ENCODE measurements around the gene NEDD8.

NEDD8 gene

DNA sequence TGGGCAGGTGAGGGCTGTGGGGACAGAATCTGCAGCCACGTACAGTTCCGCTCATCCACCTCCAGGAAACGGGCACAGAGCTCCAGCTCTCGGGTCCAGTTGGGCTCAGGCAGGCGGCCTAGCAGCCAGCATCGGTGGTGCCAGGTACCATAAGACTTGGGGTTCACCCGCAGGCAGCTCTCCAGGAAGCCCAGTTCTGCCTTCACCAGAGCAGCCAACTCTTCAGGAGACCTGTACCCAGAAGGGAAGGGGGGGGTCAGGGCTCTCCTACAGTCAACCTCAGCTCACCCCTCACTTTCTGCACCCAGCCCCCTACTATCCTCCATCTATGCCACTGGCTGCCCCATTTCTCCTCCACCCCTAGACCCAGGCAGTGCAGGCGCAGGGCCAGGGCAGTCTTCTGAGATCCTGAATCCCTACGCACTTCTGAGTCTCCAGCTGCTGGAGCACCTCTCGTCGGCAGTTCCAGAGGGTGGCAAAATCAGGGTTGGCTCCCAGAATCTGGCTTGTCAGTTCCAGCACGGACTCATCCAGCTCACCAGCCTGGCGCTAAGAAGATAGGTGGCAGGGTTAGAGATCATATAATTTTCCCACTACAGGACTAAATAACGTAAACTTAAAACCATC is 37.9 kb upstream of the NEDD8 start:
- H3K4me3 ChIP-seq (ENCODE audit: low read length), result no peak overlapping the region
- TF ChIP-seq ZNF274 (IDR thresholded peaks at IDR 0.05; ENCODE audit: low read depth, low read length), result no peak

DNA sequence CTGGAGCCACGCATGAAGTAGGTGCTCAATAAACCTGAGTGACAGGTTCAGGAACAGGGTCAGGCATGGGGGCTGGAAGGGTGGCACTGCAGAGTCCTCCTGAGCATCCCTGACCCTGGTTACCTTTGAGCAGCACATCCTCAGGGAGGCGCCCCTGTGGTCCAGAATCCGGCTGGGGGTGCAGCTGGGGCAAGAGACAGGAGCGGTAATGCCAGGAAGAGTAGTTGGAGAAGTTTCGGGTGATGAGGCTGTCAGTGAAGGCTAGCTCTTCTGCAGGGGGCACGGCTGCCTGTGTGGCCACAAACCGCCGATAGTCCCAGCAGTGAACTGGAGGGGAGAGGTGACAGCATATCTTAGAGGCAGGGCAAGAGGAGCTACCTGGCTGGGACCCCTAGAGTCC is 37.2 kb upstream of the NEDD8 start:
- no peak overlapping the region for H3K4me3 ChIP-seq (ENCODE audit: low read length)
- no peak for TF ChIP-seq ZNF274 (IDR thresholded peaks at IDR 0.05; ENCODE audit: low read depth, low read length)

DNA sequence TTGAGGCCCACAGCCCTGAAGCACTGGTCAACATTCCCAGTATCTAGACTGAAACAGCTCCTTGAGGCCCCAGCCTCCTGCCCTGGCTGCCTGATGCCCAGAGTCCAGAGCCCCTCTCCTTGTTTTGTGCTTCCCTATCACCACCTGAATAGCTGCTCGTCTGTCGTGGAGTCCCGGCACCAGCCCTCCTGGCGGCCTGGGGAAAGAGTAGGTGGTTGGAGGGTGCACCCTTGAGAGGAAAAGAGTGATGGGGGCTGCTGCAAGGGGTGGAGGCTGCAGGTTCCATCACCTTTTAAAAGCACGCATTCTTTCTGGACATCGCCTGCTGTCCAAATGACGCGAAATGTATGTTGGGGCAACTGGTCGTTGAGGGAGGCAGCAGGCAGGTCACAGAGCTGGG is 36.1 kb upstream of the NEDD8 start:
- no peak overlapping the region for H3K4me3 ChIP-seq (ENCODE audit: low read length)
- no peak for TF ChIP-seq ZNF274 (IDR thresholded peaks at IDR 0.05; ENCODE audit: low read depth, low read length)

DNA sequence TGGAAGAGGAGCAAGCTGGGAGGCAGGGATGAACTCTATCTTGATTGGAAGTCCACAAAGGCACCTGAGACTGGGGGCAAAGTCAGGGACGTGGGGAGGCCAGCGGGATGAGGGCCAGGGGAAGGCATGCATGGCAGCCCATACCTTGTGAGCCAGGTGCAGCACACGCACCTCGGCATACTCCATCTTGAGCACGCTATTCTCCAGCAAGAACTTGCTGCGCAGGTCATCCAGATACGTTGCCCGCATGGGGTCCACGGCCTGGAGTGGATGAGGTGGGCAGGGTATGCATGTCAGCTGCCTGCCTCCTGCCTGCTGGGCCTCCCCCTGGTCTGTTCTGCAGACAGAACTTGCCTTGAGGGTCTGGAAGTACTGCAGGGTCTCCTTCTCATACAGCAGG is 35.3 kb upstream of the NEDD8 start:
- no peak for TF ChIP-seq ZNF274 (IDR thresholded peaks at IDR 0.05; ENCODE audit: low read depth, low read length)
- no peak overlapping the region for H3K4me3 ChIP-seq (ENCODE audit: low read length)

DNA sequence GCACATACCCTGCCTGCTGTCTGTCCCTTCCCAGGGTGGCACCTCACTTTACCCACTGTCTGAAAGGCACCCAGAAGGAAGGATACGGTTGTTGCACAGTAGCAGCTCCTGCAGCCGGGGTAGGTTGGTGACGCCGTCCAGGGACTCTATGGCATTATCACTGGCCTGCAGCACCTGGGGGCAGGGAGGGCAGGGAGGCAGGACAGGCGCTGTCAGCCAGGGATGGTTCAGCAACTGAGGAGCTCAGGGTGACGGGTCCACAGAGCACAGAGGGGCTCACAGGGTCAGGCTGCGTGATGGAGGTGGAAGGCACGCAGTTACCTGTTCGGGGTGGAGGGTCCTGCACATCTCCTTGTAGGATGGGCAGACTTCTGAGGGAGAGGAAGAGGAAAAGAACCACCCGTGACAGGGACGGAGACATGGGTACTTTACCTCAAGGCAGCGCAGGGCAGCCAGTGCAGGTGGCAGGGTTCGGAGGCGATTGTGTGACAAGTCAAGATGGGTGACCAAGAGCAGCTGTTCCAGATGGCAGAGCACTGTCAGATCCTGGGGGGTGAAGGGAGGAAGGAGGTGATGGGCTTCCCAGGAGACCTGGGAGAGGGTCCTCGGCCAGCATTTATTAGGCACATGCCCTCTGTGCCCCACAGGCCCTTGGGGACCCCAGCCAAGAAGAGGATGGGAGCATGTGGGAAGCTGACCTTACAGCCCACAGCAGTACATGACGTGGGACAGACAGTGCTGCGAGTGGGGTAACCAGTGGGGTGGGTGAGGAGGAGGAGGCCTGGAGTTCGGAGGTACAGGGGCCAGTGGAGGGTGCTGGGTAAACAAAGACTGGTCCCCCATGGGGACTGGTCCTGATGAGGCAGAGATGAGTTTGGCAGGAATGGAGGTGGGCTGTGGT is 34.4 kb upstream of the NEDD8 start:
- no peak overlapping the region for H3K4me3 ChIP-seq (ENCODE audit: low read length)
- TF ChIP-seq ZNF274 (IDR thresholded peaks at IDR 0.05; ENCODE audit: low read depth, low read length), result no peak

DNA sequence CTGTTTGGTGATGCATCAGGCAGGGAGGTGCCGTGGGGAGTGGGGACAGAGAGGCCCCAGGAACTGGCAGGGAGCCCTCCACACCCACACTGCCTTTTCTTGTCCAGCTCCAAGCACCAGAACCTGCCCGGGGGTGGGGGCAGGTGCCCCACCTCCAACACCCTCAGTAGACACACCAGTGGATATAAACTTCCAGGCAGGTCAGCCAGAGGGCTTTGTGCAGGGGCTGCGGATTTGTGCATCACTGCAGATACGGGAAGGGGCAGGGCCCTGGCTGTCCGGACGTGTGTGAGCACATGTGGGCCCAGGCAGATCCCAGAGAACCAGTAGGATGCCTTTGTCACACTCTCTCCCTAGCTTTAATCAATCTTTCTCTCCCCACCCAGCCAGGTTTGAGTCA is 32.1 kb upstream of the NEDD8 start:
- H3K4me3 ChIP-seq (ENCODE audit: low read length), result no peak overlapping the region
- TF ChIP-seq ZNF274 (IDR thresholded peaks at IDR 0.05; ENCODE audit: low read depth, low read length), result no peak

DNA sequence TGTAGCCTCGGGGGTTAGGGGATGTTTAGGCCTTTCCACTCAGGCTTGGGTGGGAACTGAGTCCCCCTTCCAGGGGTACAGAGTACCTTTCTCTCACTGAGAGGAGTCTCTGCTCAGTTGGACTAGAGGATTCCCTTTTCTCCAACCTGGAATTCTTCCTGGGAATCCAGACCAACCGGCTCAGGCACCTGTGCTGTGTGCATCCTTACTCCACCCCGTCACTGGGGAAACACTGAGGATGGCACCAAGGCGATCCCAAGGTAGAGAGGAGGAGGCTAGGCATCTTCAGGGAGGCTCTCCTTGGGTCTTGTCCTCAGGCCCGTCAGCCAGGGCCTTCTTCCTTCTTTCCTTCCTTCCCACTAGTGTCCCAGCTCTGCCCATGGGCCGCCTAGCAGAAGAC is 31.7 kb upstream of the NEDD8 start:
- no peak for TF ChIP-seq ZNF274 (IDR thresholded peaks at IDR 0.05; ENCODE audit: low read depth, low read length)
- no peak overlapping the region for H3K4me3 ChIP-seq (ENCODE audit: low read length)

DNA sequence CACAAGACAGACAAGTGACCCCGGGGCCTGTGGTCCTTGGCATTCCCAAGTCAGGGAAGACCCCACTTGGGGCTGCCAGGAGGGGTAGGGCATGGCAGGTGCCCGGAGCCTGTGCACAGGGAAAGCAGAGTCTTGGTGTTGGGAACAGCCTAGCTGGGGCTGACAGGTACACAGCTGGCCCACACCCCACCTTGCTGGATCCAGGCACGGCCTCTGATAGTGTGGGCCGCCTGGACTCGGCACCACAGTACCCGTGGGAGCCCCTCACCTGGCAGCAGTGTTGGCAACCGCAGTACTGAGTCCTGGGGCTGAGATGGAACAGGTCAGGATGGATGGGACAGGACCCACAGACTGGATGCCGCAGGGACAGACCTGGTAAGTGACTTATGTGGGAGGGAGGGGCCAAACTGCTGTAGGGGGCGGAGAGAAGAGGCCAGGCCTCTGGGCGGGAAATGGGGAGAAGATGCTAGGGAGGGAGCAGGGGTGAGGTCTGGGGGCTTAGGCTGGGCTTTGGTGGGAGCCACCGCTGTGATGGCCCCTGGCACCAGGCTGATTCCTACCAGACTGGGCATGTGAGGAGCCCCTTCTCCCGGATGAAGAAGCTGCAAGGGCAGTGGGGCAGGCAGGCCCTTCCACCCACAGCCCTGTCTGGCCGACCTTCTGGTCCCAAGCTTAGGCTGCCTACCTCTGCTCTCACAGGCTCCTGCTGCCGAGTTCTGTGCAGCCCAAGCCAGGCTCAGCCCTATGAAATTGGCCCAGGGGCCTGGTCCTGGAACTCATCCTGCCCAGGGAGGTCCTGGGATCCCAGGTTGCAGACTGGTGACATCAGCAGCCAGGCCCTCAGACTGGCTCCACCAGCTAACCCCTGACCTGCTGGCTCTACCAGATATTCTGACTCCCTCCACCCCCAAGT is 30.9 kb upstream of the NEDD8 start, which contains the start of gene TGM1:
Gene TGM1 (minus strand): TSS at position 357 of the 913 bp plus-strand sequence. CDS start 825 bp downstream, outside the sequence.
- no peak within 1 kb of the TSS for H3K4me3 ChIP-seq (ENCODE audit: low read length)
- TF ChIP-seq ZNF274 (IDR thresholded peaks at IDR 0.05; ENCODE audit: low read depth, low read length), result no peak

DNA sequence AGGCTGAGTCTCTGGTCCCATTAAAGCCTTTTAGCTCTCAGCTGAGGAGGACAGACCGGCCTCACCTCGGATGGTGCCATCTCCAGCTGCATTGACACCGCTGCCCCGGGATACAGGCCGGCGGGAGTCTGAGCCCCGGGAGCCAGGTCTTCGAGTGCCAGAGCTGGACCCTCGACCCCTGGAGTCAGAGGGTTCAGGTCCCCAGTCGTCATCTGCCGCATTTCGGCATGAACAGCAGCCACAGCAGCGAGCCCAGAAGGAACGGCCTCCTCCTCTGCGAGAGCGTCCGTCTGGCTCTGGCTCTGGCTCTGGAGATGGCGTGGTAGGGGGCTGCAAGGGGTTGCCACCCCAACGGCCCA is 29.8 kb upstream of the NEDD8 start:
- TF ChIP-seq ZNF274 (IDR thresholded peaks at IDR 0.05; ENCODE audit: low read depth, low read length), result no peak
- no peak overlapping the region for H3K4me3 ChIP-seq (ENCODE audit: low read length)

DNA sequence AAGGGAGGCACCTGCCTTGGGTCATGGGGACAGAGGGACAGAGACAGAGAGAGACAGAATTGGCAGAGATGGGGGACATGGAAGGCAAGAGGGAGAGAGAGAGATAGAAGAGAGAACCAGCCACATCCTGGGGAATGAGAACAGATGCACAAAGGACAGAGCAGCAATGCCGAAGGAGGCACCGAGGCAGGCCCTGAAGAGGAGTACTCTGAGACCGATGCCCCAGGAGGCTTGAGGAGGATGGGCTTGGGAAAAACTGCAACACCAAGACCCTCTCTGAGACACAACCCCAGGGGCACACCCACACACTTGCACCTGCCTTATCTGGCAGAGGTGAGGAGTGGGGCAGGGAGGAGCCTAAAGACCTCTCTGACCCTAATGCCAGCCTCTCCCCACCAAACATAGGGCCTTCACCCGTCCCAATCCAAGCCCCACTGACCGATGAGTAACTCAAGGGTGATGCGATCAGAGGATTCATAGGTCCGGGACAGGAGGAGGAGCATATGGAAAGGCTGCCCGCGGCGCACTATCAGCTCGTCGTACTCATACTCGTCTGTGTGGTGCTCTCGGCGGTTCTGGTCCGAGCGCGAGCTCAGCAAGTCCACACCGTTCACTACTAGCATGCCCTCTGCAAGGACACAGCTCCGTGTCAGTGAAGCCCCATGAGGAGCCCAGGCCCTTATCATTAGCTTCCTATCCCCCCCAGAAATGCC is 29.2 kb upstream of the NEDD8 start:
- H3K4me3 ChIP-seq (ENCODE audit: low read length), result no peak overlapping the region
- TF ChIP-seq ZNF274 (IDR thresholded peaks at IDR 0.05; ENCODE audit: low read depth, low read length), result no peak

DNA sequence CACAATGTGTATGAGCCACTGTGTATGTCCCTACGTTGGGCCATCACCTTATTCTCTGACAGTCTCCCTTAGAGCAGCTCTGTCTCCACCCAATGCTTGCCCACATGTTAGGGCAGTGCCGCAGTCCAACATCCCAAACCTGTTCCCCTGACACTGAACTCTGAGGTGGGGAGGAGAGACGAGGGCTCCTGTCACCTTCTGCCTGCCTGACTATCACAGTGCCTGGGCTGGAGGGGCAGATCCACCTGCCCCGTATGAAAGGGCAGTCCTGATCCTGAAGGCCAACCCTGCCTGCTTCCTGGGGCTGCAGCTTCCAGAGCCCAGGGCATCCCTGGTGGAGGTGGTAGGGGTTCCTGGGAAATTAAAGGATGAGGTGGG is 28.6 kb upstream of the NEDD8 start:
- TF ChIP-seq ZNF274 (IDR thresholded peaks at IDR 0.05; ENCODE audit: low read depth, low read length), result no peak
- no peak overlapping the region for H3K4me3 ChIP-seq (ENCODE audit: low read length)

DNA sequence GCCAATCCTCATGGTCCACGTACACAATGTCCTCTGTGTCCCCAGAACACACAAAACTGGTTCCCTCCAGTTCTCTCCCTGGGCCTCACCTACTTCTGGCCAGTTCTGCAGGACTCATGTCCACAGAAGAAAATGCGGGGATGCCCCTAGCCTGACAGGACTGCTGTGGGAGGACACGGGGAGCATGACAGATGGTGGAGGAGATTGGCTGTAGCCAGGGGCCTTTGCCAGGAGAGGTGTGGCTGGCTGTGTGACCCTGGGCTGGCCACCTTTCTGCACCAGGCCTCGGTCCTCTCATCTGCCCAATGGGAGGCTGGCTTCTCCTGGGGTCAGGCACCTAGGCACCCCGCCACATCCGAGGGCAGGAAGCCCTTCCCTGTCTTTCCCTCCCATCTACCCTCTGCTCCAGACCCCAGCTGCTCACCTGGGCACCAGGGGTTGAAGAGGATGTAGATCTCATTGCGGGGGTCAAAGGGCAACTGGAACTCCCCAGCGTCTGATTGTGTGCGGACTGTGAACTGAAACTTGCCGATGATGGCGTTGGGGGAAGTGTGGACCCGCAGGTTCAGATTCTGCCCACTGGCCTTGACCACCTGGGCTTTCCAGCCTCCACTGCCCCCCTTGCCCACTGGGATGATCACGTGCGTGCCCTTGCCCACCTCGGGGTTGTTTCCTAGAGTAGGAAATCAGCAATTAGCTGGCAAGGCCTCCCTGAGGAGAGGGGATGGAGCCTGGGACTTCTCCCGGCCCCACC is 28.0 kb upstream of the NEDD8 start:
- TF ChIP-seq ZNF274 (IDR thresholded peaks at IDR 0.05; ENCODE audit: low read depth, low read length), result no peak
- H3K4me3 ChIP-seq (ENCODE audit: low read length), result no peak overlapping the region
